Naive B cell (primary cell): ENCODE data around the gene CAMTA1. TPM values are rescaled to one million over a fixed set of nuclear protein-coding genes. Genes with fewer than 3 reads are reported as not detected.

Experiments
- ATAC-seq, 2 donors: fragments of 150-1000 bp; cut with Tn5 transposase; 2 replicates each; pipeline ENCODE4 v1.10.0; 2021; ENCODE audit warnings: low read depth in 2 of 2, mild to moderate bottlenecking in 2 of 2, moderate library complexity in 2 of 2
- DNase-seq: peaks from one replicate; pipeline ENCODE4 v3.0.0; 2022
- H3K27ac Mint-ChIP-seq, 6 donors: one replicate each; pipeline ENCODE4 v1.8.0; 2020 to 2022; ENCODE audit warnings: mild to moderate bottlenecking in 6 of 6, mixed read lengths in 6 of 6, moderate library complexity in 5 of 6, inconsistent platforms in 2 of 6
- H3K27me3 Mint-ChIP-seq, 3 donors: one replicate each; pipeline ENCODE4 v1.8.0; 2021 to 2022; ENCODE audit warnings: mixed read lengths in 3 of 3, mild to moderate bottlenecking in 1 of 3
- H3K36me3 Mint-ChIP-seq, 2 donors: one replicate each; pipeline ENCODE4 v1.8.0; 2020 to 2022; ENCODE audit warnings: mixed read lengths in 2 of 2, inconsistent platforms in 1 of 2, mild to moderate bottlenecking in 1 of 2
- H3K4me1 Mint-ChIP-seq, 3 donors: one replicate each; pipeline ENCODE4 v1.8.0; 2020 to 2022; ENCODE audit warnings: mixed read lengths in 3 of 3, inconsistent platforms in 1 of 3, mild to moderate bottlenecking in 1 of 3, moderate library complexity in 1 of 3
- H3K4me3 Mint-ChIP-seq, 8 donors: one replicate each; pipeline ENCODE4 v1.8.0; 2020 to 2022; ENCODE audit warnings: mild to moderate bottlenecking in 8 of 8, mixed read lengths in 8 of 8, moderate library complexity in 8 of 8, inconsistent platforms in 2 of 8
- H3K9me3 Mint-ChIP-seq, 7 donors: one replicate each; pipeline ENCODE4 v1.8.0; 2020 to 2022; ENCODE audit warnings: mixed read lengths in 7 of 7, mild to moderate bottlenecking in 5 of 7, inconsistent platforms in 2 of 7, moderate library complexity in 1 of 7
- polyA plus RNA-seq, 6 donors: library from polyadenylated mRNA; unstranded; fragments of 300-500 nt; fragmentation: Illumina TruSeq; gene quantifications; one replicate each; pipeline ENCODE4 v1.2.3, GENCODE V29; 2021; ENCODE audit warnings: low read depth in 6 of 6

CAMTA1 gene
- polyA plus RNA-seq, 6 donors from 2014 or later = 75.4 to 140 (median 88.8) TPM

- H3K36me3 Mint-ChIP-seq = no peaks in the 10 kb centered on the region
- H3K27ac Mint-ChIP-seq = no peak overlapping the region
- DNase-seq = no peak
- H3K27me3 Mint-ChIP-seq = no peaks in the 10 kb centered on the region
- no peak overlapping the region for H3K4me3 Mint-ChIP-seq
- no peak for ATAC-seq
- peaks cover under 1 to 3% (median 1%) of the 10 kb centered on the region in 3 donors for H3K4me1 Mint-ChIP-seq
- no peaks in the 10 kb centered on the region for H3K9me3 Mint-ChIP-seq
Measured at GRCh38 chr1:7747605-7748004, 962.4 kb downstream of the CAMTA1 start.

- no peaks in the 10 kb centered on the region for H3K36me3 Mint-ChIP-seq
- ATAC-seq (no peak), DNase-seq (no peak)
- no peak overlapping the region for H3K27ac Mint-ChIP-seq
- peaks cover 5 to 12% (median 7%) of the 10 kb centered on the region in 3 donors for H3K4me1 Mint-ChIP-seq
- H3K4me3 Mint-ChIP-seq = no peak overlapping the region
- H3K9me3 Mint-ChIP-seq = no peaks in the 10 kb centered on the region
- no peaks in the 10 kb centered on the region for H3K27me3 Mint-ChIP-seq
Measured at GRCh38 chr1:7749126-7749525, 963.9 kb downstream of the CAMTA1 start.

- ATAC-seq (no peak), DNase-seq (no peak)
- Mint-ChIP-seq H3K4me3 (no peak overlapping the region), H3K27me3 (no peaks in the 10 kb centered on the region), H3K4me1 (peaks cover 5 to 12% (median 7%) of the 10 kb centered on the region in 3 donors), H3K9me3 (no peaks in the 10 kb centered on the region), H3K36me3 (no peaks in the 10 kb centered on the region), H3K27ac (no peak overlapping the region)
Measured at GRCh38 chr1:7751174-7751573, 965.9 kb downstream of the CAMTA1 start.

- DNase-seq (peak; percentile 21), ATAC-seq (peak; percentile 38 to 52)
- Mint-ChIP-seq H3K4me3 (peak overlapping the region in 1 of 8 donors; percentile 22), H3K36me3 (no peaks in the 10 kb centered on the region), H3K27ac (peak overlapping the region in 1 of 6 donors; percentile 26), H3K4me1 (peaks cover 5 to 12% (median 7%) of the 10 kb centered on the region in 3 donors), H3K9me3 (no peaks in the 10 kb centered on the region), H3K27me3 (no peaks in the 10 kb centered on the region)
Measured at GRCh38 chr1:7752512-7753417, 967.5 kb downstream of the CAMTA1 start.

GRCh38 chr1:7753641-7754040 is 968.4 kb downstream of the CAMTA1 start:
- ATAC-seq (no peak), DNase-seq (no peak)
- no peak overlapping the region for H3K27ac Mint-ChIP-seq
- H3K9me3 Mint-ChIP-seq = no peaks in the 10 kb centered on the region
- peaks cover 5 to 12% (median 7%) of the 10 kb centered on the region in 3 donors for H3K4me1 Mint-ChIP-seq
- no peaks in the 10 kb centered on the region for H3K27me3 Mint-ChIP-seq
- no peaks in the 10 kb centered on the region for H3K36me3 Mint-ChIP-seq
- H3K4me3 Mint-ChIP-seq = no peak overlapping the region

GRCh38 chr1:7754234-7754633 is 969.0 kb downstream of the CAMTA1 start:
- no peaks in the 10 kb centered on the region for H3K36me3 Mint-ChIP-seq
- H3K27ac Mint-ChIP-seq = no peak overlapping the region
- ATAC-seq (no peak), DNase-seq (no peak)
- H3K27me3 Mint-ChIP-seq = no peaks in the 10 kb centered on the region
- no peak overlapping the region for H3K4me3 Mint-ChIP-seq
- peaks cover 5 to 12% (median 7%) of the 10 kb centered on the region in 3 donors for H3K4me1 Mint-ChIP-seq
- no peaks in the 10 kb centered on the region for H3K9me3 Mint-ChIP-seq

GRCh38 chr1:7755448-7755847 is 970.2 kb downstream of the CAMTA1 start:
- Mint-ChIP-seq H3K4me3 (no peak overlapping the region), H3K9me3 (no peaks in the 10 kb centered on the region), H3K27me3 (no peaks in the 10 kb centered on the region), H3K36me3 (no peaks in the 10 kb centered on the region), H3K4me1 (peaks cover 5 to 12% (median 7%) of the 10 kb centered on the region in 3 donors), H3K27ac (peak overlapping the region in 1 of 6 donors; percentile 69)
- ATAC-seq = no peak
- DNase-seq = no peak

- no peaks in the 10 kb centered on the region for H3K36me3 Mint-ChIP-seq
- H3K9me3 Mint-ChIP-seq = no peaks in the 10 kb centered on the region
- ATAC-seq = no peak
- H3K4me1 Mint-ChIP-seq = no peaks in the 10 kb centered on the region
- no peak overlapping the region for H3K27ac Mint-ChIP-seq
- no peak for DNase-seq
- no peak overlapping the region for H3K4me3 Mint-ChIP-seq
- peaks cover 0 to 4% (median 0%) of the 10 kb centered on the region in 3 donors for H3K27me3 Mint-ChIP-seq
Measured at GRCh38 chr1:7760245-7760644, 975.0 kb downstream of the CAMTA1 start.

GRCh38 chr1:7761103-7761502 is 975.8 kb downstream of the CAMTA1 start:
- DNase-seq = no peak
- no peaks in the 10 kb centered on the region for H3K4me1 Mint-ChIP-seq
- H3K27me3 Mint-ChIP-seq = peaks cover 0 to 4% (median 0%) of the 10 kb centered on the region in 3 donors
- no peaks in the 10 kb centered on the region for H3K9me3 Mint-ChIP-seq
- H3K4me3 Mint-ChIP-seq = no peak overlapping the region
- H3K36me3 Mint-ChIP-seq = no peaks in the 10 kb centered on the region
- no peak overlapping the region for H3K27ac Mint-ChIP-seq
- no peak for ATAC-seq

- Mint-ChIP-seq H3K4me3 (peak overlapping the region in 1 of 8 donors; percentile 22), H3K4me1 (peaks cover 6 to 14% (median 12%) of the 10 kb centered on the region in 3 donors), H3K9me3 (no peaks in the 10 kb centered on the region), H3K27ac (peak overlapping the region in 1 of 6 donors; percentile 63), H3K36me3 (no peaks in the 10 kb centered on the region), H3K27me3 (peaks cover 0 to 4% (median 0%) of the 10 kb centered on the region in 3 donors)
- ATAC-seq (no peak), DNase-seq (no peak)
Measured at GRCh38 chr1:7767176-7767575, 981.9 kb downstream of the CAMTA1 start.

GRCh38 chr1:7768583-7768982 is 983.3 kb downstream of the CAMTA1 start:
- no peak for DNase-seq
- peak overlapping the region in 1 of 8 donors; percentile 89 for H3K4me3 Mint-ChIP-seq
- H3K9me3 Mint-ChIP-seq = no peaks in the 10 kb centered on the region
- H3K27me3 Mint-ChIP-seq = peaks cover 0 to 4% (median 0%) of the 10 kb centered on the region in 3 donors
- no peak overlapping the region for H3K27ac Mint-ChIP-seq
- peaks cover 9 to 24% (median 17%) of the 10 kb centered on the region in 3 donors for H3K4me1 Mint-ChIP-seq
- no peak for ATAC-seq
- H3K36me3 Mint-ChIP-seq = no peaks in the 10 kb centered on the region

- DNase-seq (no peak), ATAC-seq (no peak)
- Mint-ChIP-seq H3K27ac (peak overlapping the region in 1 of 6 donors; percentile 50), H3K4me1 (peaks cover 13 to 27% (median 23%) of the 10 kb centered on the region in 3 donors), H3K4me3 (peak overlapping the region in 6 of 8 donors; percentile 2 to 94 (median 58)), H3K27me3 (peaks cover 0 to 4% (median 0%) of the 10 kb centered on the region in 3 donors), H3K36me3 (peaks cover 3 to 8% of the 10 kb centered on the region in 2 donors), H3K9me3 (no peaks in the 10 kb centered on the region)
Measured at GRCh38 chr1:7769673-7770412, 984.6 kb downstream of the CAMTA1 start.

- peak overlapping the region; percentile 83 to 94 (median 90) for H3K4me3 Mint-ChIP-seq
- H3K36me3 Mint-ChIP-seq = peaks cover 3 to 8% of the 10 kb centered on the region in 2 donors
- no peaks in the 10 kb centered on the region for H3K9me3 Mint-ChIP-seq
- ATAC-seq (peak; percentile 43 to 51), DNase-seq (no peak)
- H3K4me1 Mint-ChIP-seq = peaks cover 13 to 27% (median 27%) of the 10 kb centered on the region in 3 donors
- no peaks in the 10 kb centered on the region for H3K27me3 Mint-ChIP-seq
- H3K27ac Mint-ChIP-seq = peak overlapping the region in 5 of 6 donors; percentile 29 to 91 (median 87)
Measured at GRCh38 chr1:7770669-7770996, 985.4 kb downstream of the CAMTA1 start.
